CD4-positive, alpha-beta T cell treated with Interferon alpha-2 for 1 hour (primary cell): ENCODE results near the gene HSPA9.

ENCODE experiments used
- DNase-seq, 2 donors: peaks; one replicate each; pipeline ENCODE4 v3.0.0-alpha.2; 2020 to 2022

Gene HSPA9

DNA sequence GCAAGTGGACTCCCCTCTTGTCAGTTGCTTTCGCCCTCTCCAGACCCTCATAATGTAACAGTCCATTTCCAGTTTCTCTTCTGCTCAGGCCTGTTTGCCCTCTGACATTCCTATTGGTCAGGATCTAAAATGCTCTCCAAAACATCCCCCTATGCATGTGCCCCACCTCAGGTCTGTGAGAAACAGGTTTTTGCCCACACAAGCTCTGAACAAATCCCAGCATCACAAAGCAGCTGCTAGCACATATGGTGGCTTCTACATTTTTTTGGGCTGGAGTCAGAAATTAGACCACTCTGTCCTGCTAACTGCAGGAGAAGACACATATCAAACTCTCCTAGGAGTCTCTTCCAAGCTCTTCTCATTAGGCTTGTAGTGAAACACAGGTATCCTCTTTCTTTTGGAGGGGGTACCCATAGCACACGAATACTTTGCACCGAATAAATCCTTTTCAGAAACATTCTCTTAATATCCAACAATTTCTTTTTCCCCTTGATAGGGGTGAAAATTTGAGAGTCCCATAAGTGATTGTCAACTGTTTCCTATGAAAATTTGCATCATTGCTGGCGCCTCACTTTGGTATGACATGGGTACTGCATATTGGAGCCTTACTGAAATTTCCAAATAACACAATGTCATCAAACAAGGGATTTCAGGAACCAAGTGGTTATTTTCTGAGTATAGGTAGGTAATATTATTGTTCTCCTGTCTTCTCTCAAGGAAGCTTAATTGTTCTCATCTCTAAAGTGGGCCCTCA, 19.3 kb upstream of the HSPA9 start:
- DNase-seq: no peak

DNA sequence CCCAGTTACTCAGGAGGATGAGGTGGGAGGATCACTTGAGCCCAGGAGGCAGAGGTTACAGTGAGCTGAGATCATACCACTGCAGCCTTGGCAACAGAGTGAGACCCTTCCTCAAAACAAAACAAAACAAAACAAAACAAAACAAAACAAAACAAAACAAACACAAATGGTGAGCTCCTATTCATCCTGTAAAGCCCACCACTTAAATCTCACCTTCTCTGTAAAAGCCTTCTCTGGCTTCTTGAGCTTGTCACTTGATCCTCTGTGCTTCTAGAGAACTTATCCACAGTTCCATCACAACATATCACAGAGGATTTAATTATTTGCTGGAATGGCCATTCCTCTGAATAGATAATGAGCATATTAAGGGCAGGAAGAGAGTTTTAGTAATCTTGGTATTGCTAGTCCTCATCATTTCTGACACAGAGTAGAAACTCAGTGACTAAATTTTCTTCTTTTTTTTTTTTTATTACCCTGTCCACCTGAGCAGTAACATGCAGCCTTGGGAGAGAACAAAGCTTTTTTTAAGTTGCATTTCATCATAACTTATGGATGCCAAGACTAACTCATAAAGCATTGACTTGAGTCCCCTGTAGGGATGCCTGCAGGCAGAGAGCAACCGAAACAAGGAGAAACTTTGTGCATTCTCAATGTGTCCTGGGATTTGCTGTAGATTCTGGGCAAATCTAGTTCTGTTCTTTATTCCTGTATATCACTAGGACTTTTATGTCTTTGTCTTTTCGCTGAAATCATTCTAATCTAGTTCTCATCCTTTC, 13.0 kb upstream of the HSPA9 start:
- DNase-seq: no peak

DNA sequence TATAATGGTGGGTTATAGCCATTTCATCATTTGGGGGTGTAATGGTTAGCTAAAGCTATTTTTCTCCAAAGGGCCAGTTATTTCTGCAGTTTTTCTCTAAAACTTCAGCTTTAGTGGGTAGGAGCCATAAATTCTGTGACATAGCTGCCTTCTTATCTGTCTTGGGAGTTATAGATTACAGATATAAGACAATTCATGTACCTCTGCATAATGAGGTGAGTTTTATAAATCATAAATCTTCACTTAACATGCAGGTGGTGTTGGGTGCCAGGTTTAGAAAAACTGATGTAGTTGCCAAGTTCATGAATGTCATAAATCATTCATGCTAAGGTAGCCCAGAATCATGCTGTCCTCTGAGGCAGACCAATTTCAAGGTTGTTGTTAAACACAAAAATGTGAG, 10.0 kb upstream of the HSPA9 start:
- DNase-seq: no peak

DNA sequence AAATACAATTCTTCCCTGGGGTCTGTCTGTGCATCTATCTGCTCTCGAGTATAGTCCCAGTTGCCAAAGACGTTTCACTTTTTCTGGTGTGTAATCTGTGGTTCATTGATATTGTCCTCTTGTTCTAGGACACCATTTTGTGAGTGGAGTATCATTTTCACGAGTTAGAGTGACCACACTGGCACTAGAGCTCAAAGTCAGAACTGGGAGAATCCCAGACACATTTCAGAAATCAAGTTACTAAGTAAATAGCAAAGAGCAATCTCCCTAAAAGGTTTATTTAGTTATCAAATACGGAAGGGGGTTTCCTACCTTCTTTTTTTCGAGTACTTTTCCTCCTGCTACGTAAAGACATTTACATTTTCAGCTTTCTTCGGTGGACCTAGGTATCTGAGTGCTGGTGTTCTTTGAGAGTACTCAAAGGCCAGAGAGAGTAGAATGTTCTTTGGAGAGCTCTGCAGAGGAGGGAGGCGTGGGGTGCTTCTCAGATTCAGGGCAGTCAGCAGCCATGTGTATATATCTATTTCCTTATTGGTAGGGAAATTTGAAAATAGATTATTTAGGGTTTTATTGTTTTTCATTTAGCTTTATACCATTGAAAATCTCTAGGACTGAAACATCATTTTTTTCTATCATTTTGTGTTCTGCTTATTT, 8.9 kb upstream of the HSPA9 start:
- no peak for DNase-seq

DNA sequence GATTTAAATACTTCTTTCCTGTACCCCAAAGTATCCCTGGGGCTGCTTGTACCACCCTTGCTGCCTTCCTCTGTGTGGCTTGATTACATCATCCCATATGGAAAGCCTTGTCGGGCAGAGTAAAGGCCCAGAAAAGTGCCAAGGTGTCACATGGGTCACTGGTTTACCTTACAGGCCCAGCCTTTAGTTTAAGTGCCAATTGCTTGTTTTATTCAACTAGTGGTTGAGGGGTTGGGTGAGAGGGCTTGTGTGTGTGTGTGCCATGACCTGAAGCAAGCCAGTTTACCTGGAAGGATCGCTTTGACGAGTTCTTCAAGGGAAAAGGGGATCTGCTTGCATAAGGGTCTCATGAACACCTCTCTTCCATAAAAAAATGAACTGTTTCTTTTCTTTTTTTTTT, 7.8 kb upstream of the HSPA9 start:
- no peak for DNase-seq

DNA sequence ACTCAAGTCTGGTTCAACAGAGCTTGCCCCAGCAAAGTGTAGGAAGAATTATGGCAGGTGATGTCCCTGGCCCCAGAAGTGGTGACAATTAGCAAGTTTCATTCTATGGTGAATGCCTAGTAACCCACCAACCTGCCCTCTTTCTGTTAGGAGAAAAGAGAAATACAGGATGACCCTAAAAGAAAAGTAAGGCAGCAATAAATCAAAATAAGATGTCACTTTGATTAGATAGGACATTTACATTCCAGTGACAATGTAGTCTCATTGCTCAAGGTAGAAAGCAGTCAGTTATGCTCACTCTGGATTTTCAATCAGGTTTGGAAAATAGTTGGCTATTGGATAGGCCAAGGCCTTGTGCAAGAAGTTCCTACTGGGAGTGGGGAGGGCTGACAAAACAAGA, 5.6 kb upstream of the HSPA9 start:
- DNase-seq: no peak

DNA sequence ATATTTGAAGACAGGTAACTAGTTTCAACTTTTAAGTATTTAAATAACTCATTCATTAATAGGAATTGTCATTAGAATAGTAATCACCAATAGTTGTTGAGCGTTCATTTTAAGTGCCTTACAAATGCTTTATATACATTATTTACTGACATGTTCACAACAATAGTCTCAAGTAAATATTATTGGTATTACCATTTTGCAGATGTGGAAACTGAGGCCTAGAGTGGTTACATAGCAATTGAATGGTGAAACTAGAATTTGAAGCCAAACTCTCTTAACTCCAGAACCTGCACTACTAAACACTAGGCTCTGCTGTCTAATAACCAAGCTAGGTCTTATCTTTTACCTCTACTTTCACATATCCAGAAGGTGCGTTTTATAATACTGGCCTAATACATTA, 4.8 kb upstream of the HSPA9 start:
- no peak for DNase-seq

DNA sequence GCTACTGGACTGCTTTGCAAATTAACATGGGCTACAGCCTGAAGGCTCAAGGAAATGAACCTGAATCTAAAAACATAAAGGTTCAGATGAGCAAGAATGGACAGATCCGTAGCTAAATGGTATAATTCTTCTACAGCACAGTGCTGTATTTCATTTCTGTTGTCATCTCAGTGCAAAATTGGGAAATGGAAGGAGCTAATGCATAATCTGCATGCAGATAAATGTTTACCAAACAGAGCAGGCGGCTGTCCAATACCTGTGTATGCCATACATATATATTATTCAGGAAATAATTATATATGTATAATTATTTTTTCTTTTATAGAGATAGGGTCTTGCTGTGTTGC, 4.3 kb upstream of the HSPA9 start:
- no peak for DNase-seq

DNA sequence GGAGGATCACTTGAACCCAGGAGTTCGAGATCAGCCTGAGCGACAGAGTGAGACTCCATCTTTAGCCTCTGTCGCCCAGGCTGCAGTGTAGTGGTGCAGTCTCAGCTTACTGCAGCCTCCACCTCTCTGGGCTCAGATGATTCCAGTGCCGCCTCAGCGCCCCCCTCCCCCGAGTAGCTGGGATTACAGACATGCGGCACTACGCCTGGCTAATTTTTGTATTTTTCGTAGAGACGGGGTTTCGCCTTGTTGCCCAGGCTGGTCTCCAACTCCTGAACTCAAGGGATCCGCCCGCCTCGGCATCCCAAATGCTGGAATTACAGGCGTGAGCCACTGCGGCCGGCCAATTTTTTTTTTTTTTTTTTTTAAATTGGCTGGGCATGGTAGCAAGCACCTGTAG, 2.3 kb upstream of the HSPA9 start:
- no peak for DNase-seq

DNA sequence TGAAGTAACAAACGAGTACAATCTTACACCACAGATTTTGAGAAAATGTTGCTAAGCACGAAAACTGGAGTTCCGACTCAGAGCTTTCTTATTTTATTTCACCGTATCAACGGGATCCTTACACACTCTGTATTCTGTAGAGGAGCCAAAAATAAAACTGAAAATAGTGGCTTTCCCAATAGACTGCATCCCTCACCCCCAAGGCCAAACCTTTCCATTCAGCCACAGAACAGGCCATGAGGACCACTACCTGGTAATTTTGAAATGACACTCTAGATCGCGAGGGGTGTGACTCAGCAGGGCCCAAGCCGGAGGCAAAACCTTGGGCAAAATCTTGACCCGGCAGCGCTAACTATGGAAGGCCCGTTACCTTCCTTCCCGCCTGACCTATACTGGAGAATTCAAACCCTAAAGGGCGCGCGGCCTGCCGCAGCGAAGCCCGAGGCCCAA, 432 bp downstream of the HSPA9 start:
- DNase-seq: no peak

DNA sequence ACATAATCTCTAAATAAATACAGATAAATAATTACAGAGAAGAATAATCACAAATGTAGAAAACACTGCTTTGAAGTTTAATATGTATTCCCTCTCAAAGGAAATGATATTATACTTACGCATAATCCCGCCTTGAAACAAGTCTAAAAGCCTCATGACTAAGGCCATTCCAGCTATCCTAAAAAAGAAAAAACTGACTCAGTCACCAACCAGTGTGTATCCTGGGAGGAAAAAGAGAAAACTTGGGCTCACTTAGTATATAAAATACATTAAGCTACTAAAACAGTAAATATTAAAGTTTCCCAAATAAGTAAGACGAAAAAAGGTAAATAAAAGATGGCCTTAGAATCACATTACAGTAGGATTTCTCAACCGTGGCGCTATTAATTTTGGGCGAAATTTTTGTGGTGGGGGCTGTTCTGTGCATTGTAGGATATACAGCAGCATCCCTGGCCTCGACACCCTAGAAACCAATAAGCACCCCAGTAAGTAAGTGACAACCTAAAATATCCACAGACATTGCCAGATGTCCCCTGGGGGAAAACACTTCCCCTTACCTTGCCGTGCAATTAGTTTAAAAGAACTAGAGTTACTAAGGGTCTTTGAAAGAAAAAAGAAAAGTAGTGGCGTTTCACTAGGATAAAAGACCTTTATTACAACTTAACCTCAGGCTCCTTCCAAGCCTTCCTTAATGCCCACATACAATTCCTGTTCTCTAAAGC, 1.1 kb downstream of the HSPA9 start:
- no peak for DNase-seq

DNA sequence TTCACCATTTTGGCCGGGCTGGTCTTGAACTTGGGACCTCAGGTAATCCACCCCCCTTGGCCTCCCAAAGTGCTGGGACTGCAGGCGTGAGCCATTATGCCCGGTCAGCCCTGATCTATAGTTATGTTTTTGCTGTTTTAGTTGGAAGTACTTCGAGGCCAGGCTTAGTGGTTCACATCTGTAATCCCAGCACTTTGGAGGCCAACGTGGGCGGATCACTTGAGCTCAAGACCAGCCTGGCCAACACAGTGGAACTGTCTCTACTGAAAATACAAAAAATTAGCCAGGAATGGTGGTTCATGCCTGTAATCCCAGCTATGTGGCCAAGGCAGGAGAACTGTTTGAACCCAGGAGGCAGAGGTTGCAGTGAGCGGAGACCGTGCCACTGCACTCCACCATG, 2.0 kb downstream of the HSPA9 start:
- no peak for DNase-seq

DNA sequence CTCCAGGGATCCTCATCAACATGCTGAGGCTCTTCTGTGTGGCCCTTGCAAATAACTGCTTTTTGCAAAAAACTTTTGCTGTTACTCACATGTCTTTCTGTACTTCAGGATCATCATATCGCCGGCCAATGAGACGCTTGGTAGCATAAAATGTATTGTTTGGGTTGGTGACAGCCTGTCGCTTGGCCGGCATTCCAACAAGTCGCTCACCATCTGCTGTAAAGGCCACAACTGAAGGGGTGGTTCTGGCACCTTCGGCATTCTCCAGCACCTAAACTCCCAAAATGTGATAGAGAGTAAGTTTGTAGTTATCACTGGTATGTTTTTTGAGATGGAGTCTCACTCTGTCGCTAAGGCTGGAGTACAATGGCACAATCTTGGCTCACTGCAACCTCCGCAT, 4.3 kb downstream of the HSPA9 start:
- DNase-seq: no peak

DNA sequence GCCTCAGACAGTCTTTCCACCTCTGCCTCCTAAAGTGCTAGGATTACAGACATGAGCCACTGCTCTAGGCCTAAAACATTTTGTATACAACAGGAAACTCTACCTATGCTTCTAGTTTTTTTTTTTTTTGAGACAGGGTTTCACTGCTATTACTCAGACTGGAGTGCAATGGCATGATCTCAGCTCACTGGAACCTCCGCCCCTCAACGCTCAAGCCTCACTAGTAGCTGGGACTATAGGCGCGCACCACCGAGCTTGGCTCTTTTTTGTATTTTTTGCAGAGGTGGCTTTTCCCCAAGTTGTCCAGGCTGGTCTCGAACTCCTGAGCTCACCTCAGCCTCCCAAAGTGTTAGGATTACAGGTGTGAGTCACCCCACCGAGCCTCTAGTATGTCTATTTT, 5.4 kb downstream of the HSPA9 start:
- DNase-seq: no peak

DNA sequence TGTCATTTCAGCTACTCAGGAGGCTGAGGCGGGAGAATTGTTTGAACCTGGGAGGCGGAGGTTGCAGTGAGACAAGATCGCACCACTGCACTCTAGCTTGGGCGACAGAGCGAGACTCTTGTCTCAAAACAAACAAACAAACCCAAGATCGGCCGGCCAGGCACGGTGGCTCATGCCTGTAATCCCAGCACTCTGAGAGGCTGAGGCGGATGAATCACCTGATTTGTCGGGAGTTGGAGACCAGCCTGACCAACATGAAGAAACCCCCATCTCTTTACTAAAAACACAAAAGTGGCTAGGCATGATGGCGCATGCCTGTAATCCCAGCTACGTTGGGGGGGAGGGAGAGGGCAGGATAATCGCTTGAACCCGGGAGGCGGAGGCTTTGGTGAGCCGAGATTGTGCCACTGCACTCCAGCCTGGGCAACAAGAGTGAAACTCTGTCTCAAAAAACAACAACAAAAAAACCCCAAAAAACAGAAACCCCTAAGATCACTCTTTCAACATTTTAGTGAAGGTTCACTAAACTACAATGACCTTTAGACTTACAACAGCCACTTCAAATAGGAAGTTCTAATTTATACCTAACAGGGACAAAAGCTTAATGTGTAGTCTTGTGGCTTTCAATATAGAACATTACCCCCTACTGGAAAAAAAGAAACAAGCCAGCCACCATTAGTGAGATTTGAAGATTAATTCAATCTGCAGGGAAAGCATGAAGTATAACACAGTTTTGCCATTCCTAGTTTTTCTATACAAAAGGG, 7.0 kb downstream of the HSPA9 start:
- DNase-seq: no peak

DNA sequence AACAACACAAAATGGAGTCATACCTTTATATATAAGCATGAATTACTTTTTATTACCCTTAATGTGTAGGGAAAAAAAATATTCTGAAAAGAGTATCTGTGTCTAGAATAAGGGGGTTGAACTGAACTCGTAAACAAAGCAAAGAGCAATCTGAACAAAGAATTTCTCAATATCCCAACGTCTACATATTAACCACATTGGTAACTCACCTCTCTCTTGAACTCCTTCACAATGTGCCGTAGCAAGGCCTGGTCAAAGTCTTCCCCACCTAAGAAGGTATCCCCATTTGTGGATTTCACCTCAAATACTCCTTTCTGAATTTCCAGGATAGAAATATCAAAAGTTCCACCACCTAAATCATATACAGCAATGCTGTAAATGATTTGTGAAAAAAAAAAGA, 8.4 kb downstream of the HSPA9 start:
- DNase-seq: no peak

DNA sequence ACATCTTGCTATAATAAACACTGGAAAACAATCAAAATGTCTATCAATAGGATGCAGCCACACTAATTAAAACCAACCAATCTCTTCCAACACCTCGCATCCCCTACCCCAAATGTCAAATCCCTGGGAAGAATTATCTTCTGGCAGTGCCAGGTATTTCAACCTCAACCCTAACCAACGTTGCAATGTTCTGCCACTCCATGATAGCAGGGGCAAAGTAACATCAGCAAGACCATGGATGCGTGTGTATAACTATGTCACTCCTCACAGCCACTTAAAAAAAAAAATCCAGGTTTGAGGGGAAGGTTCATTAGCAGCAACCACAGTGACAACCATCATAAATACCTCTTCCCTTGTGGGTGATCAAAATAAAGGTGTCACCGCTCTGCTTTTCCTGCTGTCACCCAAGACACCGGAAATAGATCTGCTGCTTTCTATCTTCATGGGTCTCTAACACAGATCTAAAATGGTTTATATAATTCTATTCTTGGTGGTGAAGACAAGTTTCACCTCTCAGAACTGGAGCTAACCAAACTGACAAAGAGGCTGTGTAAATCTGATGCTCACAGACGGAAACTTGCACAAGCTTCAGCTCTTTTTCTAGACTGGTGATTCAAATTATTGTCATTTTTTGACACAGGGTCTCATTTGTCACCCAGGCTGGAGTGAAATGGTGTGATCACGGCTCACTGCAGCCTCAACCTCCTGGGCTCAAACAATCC, 9.9 kb downstream of the HSPA9 start:
- DNase-seq: peak; percentile 49 to 79

DNA sequence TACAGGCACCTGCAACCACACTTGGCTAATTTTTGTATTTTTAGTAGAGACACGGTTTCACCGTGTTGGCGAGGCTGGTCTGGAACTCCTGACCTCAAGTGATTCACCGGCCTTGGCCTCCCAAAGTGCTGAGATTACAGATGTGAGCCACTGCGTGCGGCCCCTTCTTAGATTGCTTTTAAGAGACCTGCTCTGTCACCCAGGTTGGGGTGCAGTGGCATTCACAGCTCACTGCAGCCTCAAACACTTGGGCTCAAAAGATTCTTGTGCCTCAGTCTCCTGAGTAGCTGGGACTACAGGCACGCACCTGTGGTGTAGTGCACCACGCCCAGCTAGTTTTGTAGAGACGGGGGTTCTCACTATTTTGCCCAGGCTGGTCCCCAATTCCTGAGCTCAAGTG, 11.0 kb downstream of the HSPA9 start:
- no peak for DNase-seq

DNA sequence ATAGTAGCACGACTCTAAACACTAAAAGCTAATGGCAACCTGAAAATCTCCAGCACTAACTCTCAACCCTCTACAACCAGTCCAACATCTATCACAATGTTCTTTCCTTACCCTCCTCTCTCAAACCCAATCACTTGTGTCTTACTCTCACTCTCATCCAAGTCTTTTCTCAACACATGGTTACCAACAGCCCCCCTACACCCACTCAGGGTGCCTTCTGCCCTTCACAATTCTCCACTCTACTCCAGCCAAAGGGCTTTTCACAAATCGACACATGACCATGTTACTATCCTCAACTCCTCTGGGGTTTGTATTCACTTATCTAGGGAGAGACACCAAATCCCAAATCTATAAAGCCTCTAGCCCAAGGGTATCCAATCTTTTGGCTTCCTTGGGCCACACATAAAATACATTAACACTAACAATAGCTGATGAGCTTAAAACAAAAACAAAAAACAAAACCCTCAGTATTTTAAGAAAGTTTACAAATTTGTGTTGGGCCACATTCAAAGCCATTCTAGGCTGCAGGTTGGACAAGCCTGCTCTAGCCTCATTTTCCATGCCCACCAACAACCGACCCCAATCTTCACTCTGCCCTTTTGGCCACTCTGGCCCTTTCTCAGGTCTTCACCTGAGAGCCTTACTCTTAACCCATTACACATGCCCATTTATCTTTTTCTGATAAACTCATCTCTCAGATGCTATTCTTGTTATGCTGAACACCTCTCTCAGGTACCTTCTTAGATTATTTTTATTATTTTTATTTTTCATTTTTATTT, 11.7 kb downstream of the HSPA9 start:
- no peak for DNase-seq

DNA sequence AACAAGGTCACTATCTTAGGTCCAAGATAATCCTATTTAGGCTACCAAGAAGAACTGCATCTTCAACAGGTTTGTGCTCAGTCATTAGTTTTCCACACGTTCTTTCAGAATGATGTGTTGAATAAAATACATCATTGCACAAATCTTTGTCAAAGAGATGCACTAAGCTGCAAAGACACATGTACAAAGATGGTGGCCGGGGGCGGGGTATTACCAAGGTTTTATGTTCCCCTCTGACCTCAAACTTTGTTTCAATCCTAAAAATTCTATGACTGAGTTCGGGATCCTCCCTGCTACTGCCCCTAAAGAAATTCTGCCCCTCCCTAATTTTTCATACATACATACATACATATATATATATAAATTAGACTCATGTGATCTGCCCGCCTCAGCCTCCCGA, 14.2 kb downstream of the HSPA9 start:
- DNase-seq: no peak

DNA sequence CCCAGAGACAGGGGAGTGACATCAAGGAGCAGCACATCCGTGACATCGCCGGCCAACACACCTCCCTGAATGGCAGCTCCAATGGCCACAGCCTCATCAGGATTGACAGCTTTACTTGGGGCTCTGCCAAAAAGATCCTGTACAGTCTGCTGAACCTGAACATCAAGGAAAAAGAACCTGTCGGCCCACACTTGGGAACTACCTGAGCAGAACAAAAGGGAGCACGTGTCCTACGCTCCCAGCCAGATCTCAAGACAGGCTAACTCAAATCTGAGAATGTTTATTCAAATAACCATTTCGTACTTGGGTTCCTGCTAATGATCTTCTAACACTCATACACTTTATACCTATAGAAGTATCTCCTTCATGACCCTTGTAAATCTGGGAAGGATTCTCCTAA, 15.3 kb downstream of the HSPA9 start:
- no peak for DNase-seq
